Measurements from ENCODE around the gene PPP6R3.

PPP6R3 gene

DNA sequence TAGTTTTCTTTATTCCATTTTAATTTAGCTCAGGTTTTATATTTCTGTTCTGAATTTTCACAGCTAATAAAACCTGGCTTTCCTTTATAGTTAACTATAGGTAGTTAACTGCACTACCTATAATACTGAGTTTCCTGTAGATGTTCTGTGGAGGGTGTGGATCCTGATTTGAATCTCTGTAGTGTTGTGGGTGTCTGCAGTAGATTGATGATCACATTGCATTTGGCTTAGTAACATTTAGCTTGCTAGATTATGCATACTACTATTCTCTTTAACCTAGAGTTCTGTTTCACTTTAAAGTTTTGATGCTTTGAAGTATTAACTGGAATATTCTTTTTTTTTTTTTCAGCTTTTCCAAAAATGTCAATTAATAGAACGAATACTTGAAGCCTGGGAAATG, 110.1 kb downstream of the PPP6R3 start:
- no peak for DNase-seq

DNA sequence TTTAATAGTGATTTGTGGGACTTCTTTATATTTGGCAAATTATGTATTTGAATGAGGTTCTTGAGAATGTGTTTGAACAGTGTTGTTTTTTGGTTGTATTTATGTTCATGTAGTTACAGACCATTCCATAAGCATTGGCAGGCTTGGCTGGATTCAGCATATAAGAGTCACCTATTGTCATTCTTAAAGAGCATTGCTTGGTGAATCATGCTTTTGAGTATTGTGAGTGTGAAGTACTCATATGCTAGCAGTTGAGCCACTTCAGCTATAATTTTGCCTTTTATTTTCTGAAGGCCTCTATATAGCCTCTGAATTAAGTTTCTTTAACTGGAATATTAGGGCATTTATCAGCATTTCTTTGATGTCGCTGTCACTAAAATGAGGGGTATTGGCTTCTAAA, 113.8 kb downstream of the PPP6R3 start:
- no peak for DNase-seq

DNA sequence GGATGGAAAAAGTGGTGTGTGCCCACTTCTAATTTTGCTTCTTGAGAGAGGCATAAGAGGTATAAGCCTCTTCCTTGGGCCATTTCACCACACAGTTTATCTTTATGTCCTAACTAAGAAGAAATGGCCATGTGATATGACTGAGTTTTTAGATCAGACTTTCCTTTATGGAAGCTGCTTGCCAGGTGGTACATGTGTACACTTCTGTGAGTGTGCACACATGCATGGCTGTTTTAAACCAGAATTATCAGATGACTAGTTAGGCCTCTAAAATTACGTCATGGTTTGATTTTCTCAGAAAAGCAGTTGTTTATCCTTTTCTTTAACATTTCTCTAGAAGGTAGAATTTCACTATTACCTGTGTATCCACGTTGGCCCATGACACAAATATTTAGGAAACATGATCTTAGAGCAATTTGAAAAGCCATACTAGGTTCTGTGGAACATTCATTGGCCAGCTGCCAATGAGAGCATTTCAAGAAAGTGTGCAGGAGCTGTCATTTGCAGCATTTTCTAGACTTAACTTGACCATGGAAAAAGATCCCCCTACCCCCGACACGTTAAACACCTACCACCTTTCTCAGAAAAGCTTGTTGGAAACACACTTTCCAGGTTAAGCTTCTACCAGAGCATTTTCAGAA, 114.6 kb downstream of the PPP6R3 start:
- DNase-seq, result peak; percentile 5

DNA sequence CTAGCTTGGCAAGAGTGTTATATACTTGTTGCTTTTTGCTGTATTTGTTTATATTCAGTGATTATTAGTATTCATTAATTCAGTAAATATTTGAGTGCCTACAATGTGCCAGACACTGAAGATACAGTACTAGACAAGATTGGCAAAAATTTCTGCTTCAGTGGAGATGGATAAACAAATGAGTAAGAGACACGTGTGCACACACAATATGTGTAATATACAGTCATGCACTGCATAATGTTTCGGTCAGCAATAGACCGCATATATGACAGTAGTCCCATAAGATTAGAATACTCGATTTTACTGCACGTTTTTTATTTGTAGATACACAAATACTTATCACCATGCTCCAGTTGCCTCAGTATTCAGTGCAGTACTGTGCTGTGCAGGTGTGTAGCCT, 118.9 kb downstream of the PPP6R3 start:
- DNase-seq, result no peak

DNA sequence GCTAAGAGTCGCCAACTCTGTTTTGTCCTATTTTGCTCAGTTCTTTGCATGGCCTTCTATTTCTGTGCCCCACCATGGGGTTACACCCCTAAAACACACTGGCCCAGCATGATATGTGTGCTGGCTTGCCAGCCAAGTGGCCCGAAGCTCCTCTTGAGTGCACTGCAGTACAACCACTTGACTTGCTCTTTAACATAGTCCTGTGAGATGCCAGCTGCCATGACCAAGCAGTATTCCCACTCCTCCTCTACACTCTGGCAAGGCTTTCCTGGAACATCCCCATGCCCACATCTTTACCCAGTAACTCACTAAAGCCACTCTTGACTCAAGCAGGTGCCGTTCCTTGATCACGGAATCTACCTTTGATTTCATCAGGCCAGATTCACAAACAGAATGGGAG, 120.9 kb downstream of the PPP6R3 start:
- DNase-seq, result no peak

DNA sequence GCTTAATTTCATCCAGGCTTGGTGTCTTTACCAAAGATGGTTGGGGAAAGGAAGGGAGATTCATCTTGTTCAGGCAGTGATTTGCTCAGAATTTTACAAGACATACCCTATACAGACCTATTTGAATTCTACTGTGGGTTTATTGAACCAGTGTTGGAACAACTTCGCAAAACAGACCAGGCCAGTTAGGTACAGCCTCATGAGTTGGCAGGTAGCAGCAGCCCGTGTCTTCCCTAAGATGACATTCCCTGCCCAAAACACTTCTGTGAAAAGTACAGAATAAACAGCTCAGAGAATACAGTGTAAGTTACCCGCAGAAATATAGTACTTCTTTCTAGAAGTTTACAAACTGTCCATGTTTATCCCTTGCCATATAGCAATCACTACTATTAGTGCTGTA, 121.3 kb downstream of the PPP6R3 start:
- no peak for DNase-seq

DNA sequence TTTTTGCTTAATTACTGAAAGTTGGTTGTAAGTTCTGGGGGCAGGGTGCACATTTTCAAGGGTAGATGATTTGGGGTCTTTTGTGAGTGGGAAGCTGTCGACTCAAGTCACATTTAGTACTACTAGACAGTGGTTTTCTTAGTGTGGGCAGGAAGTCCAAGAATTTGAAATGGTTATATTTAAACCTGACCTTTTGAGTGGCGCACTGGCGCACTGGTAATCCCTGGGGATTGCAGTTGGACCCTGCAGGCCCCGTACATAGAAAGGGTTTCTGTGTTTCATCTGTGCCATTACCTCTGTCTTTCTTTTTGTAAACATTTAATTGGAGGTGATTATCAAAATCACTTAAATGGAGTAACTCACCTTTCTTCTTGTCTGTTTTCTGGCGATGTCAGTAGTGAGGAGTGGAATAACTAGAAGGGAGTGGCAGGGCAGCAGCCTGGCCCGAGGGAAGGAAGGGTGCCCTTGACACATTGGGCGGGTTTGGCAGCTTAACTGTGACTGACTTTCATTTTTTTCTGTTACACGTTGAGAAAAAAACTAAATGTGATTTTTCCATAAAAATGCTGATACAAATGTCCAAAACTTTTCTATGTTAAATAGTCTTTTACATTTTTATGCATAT, 122.0 kb downstream of the PPP6R3 start:
- DNase-seq, result no peak

DNA sequence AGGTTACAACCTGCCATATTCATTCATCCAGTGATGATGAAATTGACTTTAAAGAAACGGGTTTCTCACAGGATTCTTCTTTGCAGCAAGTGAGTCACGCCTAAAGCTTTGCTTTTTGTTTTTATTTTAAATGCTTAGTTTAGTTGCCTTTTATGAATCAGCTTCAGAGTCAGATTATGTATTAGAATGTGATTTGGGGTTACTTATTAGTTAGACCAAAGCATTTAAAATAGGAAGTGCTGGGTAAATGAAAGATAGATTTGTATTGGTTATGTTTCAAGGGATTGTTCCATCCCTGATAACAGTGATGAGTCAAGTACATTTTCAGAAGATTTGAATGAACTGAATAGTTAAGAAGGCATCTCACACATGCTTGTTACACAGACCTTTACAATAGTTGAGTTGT, 122.5 kb downstream of the PPP6R3 start:
- no peak for DNase-seq

DNA sequence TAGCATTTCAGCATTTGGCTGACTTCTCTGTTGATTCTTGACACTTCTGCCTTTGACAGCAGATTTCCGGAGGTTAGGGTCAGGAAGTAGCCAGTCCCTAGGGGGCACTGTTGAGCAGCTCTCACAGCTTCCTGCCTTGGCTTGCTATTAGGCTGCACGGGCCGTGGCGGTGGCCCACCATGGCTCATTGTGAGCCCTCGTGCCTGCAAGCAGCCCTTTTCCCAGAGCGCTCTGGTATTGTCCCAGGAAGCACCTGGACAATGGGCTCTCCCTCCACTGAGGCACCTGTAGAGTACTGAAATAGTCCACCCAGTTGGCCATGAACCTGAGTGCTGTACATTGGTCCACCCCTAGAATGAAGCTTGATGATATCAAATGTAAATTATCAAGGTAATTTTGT, 123.5 kb downstream of the PPP6R3 start:
- DNase-seq, result peak; percentile 52

DNA sequence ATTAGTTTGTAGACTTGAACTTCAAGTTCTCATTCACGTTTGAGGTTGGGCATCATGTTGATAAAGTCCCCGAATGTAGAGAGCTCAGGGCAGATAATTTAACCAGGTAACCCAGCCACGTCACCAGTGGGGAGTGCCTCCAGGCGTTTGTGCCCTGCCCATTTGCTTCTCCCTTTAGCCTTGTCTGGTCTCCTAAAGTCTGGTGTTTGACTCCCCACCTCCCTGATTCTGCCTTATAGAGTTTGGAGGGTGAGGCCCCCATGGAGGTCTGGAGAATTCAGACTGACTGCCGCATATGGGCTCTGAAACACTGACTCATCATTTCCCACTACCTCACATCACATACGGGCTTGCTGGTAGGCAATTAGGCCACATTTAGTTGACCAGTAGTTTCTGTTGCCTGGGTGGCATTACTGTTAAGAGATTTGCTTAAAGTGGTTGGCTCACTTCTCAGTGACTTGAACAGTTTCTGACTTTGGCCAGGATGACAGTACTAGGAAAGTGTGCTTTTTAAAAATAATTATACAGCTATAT, 124.5 kb downstream of the PPP6R3 start:
- DNase-seq, result no peak

DNA sequence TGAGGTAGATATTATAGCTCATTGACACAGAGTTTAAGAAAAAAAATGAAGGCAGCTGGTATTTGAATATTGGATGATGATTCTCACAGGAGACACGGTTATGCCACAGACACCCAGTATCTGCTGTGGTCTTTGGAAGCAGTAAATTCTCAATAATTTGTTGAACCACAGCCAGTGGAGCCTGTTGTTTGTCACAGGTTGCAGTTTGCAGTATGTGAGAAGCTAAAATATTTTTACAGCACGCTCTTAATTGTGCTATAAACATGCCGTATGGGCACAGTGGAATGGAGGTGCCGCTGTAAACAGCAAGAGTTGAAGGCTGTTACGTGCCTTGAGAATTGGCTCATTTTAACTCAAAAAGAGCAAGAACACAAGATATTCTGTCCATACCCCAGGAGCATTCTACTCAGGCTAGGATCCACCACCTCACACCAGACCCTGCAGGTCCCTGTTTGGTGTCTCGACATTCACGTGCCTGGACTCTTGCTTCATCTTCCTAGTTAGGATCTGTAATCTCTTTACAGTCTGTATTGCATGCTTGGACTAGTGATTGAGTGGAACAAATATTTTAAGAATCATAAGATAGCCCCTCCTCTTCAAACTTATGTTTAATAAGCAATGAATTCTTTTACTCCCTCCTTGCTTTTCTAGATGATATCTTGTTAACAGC, 129.1 kb downstream of the PPP6R3 start:
- DNase-seq, result no peak

DNA sequence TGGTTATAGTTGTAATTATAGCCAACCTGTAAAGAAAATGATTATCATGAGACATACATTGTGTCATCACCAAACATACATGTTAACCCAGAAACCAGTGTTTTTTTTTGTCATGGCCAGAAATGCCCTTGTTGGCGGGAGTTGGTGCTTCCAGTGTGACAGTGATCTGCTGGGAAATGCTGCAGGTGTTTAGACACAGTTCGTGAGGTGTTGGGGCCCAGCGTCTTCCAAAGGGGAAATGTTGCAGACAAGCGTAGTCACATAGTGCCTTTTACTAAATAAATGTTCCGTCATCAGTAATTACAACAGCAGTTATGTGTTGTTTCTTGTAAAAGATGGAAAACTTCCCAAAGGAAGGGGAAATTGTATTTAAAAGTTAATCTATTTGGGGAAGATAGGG, 131.2 kb downstream of the PPP6R3 start:
- DNase-seq, result no peak

DNA sequence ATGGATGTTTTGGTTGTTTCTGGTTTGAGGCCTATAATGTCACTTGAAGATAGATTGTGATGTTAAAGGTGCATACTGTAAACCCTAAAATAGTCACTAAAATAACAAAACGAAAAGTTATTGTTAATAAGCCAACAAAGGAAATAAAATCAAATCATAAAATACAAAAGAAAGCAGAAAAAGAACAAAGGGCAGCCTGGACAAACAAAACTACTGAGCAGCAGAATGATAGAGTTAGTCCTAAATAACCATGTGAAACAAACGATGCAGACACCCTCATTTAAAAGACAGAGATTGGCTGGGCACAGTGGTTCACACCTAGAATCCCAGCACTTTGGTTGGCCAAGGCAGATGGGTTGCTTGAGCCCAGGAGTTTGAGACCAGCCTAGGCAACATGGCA, 132.9 kb downstream of the PPP6R3 start:
- no peak for DNase-seq

DNA sequence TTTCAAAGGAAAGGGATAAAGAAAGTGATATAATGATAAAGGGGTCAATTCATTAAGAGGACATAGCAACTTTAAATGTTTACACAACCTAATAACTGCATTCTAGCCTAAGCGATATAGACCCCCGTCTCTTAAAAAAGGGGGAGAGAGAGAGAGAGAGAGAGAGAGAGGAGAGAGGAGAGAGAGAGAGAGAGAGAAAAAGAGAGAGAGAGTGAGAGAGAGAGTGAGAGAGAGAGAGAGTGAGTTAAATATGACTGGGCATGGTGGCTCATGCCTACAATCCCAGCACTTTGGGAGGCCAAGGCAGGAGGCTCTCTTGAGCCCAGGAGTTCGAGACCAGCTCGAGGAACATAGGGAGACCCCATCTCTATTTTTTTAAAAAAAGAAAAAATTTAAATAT, 133.6 kb downstream of the PPP6R3 start:
- no peak for DNase-seq

DNA sequence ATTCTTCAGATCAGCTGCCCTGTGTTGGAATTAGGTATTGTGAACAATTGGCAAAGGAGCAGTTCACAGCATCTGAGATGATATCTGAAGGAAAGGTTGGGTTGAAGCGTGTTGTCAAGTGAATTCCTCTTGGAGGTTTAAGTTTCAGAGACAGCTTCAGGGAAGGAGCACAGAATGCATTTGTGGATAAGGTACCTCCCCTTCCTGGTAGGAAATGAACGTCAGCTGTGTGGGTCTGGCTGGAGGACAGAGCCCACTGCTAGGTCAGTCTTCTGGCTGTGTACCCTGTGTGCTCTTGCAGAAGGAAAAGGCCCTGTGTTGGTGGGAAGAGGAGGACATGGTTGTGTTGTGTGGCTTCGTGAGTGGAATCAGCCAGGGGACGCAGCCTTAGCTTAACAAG, 135.7 kb downstream of the PPP6R3 start:
- DNase-seq, result no peak

DNA sequence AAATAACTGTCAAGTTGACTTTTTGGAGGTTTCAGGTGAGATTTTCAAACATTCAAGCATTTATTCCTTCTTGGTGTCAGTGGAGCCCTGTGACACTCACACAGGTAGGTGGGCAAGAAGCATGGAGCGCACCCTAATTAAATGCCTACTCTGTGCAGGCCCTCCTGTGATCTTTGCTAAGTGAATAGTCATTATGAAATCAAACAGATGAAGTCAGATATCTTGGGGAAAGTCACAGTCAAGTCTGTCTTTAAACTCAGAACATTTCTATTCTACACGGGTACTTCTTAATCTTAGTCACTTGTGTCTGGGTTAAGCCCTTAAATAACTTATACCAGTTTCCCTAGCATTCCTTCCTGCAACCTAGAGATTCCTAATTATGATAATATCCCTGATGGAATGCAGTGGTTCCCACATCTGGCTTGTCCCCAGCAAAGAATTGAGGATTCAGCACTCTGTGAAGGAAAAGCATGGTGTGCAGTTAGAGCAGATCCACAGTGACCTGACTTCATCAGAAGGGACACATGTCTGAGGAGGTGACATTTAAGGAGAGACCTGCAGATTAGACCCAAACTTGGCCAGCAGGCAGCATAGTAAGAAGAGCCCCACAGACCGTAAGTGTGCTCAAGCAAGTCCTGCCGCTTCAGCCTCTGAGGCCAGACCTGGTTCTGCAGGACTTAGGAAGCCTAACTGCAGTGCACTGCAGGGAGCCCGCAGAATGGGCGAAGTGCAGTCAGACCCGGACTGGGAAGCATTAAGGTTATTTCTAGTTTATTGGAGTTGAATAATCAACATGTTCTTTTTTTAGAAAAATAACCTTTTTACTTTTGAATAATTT, 138.5 kb downstream of the PPP6R3 start:
- no peak for DNase-seq

DNA sequence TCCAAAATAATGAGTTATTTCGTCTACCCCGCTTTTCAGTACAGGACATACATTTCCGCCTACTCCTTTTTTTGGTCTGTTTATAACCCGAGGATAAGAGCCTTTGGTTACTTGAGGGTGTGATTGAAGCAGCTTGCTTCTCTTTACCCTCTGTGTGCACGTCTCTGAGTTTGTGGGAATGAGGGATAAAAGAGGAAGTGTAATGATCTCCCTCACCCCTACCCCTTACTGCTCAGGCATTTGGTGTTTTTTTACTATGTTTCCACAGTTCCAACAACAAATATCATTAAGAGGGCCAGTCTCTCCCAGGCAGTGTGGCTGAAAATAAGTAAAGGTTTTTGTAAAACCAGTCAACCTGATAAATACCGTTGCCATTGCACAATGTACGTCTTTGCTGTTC, 140.6 kb downstream of the PPP6R3 start:
- no peak for DNase-seq

DNA sequence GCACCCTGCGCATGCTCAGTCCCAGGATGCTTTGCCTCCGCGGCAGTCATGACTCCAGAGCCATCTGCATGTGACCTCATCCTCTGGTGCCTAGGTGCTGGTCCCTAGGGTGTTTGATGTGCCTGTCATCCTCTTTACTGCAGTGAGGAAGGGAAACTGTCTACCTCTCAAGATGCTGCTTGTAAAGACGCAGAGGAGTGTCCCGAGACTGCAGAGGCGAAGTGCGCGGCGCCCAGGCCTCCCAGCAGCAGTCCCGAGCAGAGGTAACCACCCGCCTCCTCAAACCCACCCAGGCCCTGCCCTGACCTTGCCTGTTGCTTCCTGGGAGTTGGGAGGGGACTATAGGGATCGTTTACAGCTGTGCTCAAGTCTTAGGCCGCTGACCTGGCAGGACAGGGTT, 149.2 kb downstream of the PPP6R3 start:
- no peak for DNase-seq

DNA sequence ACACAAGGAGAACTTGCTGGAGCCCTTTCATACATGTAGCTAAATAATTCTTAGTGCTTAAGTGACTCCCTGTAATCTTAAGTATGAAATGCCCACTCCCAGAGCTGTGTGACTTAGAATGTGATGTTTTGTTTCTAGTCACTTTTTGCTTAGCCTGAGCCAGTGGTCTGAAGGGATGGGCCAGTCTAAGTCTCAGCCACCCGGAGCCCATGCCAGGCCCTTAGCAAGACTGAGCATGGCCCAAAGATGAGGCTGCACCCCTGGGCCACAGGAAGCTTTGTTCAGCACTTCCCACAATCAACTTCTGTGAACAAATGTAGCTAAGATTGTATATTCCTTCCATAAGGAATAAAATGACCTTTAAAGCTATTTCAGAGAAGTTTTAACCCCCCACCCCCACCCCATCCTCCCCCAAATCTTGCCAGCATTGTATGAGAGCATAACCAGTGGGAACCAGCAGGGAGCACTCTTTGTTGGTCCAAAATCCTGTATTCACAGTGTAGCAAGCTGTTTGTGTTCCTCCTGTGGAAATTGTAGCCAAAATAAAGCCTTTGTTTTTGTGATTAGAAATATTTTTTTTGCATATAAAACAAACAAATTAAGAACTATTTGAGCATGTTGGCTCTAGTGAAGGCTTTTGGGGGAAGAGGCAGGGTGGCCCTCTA, 150.0 kb downstream of the PPP6R3 start:
- DNase-seq, result no peak

DNA sequence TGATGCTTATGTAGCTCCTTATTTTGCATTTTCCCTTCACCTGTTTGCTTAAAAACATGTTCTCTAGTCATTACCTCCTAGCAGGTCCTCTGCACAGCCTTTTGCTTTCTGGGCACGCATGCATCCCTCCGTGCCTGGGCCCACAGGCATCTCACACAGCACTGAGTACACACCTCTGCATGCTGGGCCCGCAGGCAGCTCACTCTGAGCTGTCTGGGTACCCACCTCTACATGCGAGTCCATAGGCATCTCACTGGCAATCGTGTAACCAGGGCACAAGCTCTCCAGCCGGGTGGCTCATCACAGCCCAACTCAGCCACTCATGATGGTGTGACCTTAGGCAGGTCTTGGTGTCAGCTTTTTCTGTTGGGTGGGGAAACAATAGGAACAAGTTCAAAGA, 155.1 kb downstream of the PPP6R3 start:
- no peak for DNase-seq

DNA sequence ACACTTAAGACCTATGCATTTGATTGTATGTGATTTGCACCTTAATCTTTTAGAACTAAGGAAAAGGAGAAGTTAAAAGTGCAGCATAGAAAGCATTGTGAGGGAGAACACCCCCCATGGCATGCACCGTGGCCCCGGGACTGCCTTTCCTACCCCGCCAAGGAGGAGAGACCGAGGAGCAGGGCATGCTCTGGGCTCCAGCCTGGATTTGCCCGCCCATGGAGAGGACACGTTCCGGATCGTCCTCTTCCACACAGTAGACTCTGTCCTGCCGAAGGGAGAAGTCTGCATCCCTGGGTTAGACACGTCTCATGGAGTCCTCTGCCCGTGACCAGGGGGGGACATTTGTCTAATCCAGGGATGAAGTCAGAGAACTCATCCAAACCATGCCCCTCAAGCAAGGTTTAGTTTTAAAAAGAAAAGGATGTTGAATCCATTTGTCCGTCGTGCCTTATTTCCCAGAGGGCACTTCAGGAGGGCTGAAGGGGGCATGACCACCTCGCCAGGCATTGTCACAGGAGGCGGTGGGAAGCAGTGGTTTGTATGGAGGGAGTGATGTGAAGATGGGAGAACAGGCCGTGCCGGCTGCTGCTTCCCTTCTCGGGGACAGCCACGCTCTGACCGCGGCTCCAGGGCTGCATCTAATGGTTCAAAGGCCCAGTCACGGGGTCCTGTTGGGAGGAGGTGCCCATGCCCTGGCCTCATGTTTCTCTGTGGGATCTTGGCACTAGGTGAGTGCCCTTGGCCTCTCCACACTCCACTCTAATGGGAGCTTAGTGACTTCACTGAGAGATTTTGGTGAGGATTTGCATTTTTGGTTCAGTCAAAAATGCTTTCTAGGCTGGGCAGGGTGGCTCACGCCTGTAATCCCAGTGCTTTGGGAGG, 157.6 kb downstream of the PPP6R3 start:
- no peak for DNase-seq

DNA sequence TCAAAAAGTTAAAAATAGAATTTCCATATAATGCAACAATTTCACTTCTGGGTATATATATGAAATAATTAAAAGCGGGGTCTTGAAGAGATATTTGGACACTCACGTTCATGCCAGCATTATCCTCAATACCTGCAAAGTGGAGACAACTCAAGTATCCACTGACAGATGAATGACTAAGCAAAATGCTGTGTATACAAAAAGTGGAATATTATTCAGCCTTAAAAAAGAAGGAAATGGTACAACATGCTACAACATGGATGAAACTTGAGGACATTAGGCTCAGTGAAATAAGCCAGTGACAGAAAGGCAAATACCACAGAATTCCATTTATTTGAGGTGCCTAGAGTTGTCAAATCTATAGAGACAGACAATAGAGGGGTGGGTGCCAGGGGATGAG, 161.3 kb downstream of the PPP6R3 start:
- no peak for DNase-seq

Data from NCI-H69 (cell line).